GM12878 (cell line): ENCODE data around the gene UXT. TPM values are rescaled to one million over a fixed set of nuclear protein-coding genes. Genes with fewer than 3 reads are reported as not detected.

Experiments
- BCL11A ChIP-seq: IDR thresholded peaks from 2 replicates; pipeline ENCODE4 v1.6.1; 2011; ENCODE audit warnings: low read depth, low read length
- BRCA1 ChIP-seq: IDR thresholded peaks from 2 replicates; pipeline ENCODE4 v1.6.1; 2011; ENCODE audit warnings: low read depth, low read length, improper control_type of control experiment
- CHD2 ChIP-seq: IDR thresholded peaks from 2 replicates; pipeline ENCODE4 v1.6.1; 2011; ENCODE audit warnings: low read depth, low read length, improper control_type of control experiment, borderline replicate concordance
- CREM ChIP-seq: IDR thresholded peaks from 2 replicates; pipeline ENCODE4 v1.6.1; 2014; ENCODE audit warnings: antibody characterized with exemption, low read depth
- DPF2 ChIP-seq: fragments of 450-650 bp; IDR thresholded peaks from 2 replicates; pipeline ENCODE4 v1.6.1; 2017; ENCODE audit warnings: mild to moderate bottlenecking
- HCFC1 ChIP-seq: fragments of 150-350 bp; IDR thresholded peaks from 2 replicates; pipeline ENCODE4 v1.6.1; 2014; ENCODE audit warnings: low read length
- HDAC6 ChIP-seq: fragments of 200-600 bp; sonication (generic); IDR thresholded peaks from one replicate; pipeline ENCODE4 v1.8.0; 2017; ENCODE audit warnings: antibody characterized with exemption; ENCODE audit not compliant: unreplicated experiment
- JUND ChIP-seq: IDR thresholded peaks from 2 replicates; pipeline ENCODE4 v1.6.1; 2012; ENCODE audit warnings: low read depth, mild to moderate bottlenecking, low read length, improper control_type of control experiment, moderate library complexity
- KAT2A ChIP-seq: conservative IDR thresholded peaks from 2 replicates; pipeline ENCODE4 v1.6.1; 2011; ENCODE audit warnings: low read depth, low read length; ENCODE audit not compliant: control insufficient read depth
- KDM1A ChIP-seq: fragments of 200-600 bp; sonication (generic); IDR thresholded peaks from 2 replicates; pipeline ENCODE4 v1.6.1; 2016; ENCODE audit warnings: borderline replicate concordance
- MYB ChIP-seq: fragments of 150-350 bp; IDR thresholded peaks from 2 replicates; pipeline ENCODE4 v1.6.1; 2014; ENCODE audit warnings: mild to moderate bottlenecking, low read depth, low read length, borderline replicate concordance
- NFIC ChIP-seq: IDR thresholded peaks from 2 replicates; pipeline ENCODE4 v1.6.1; 2012; ENCODE audit warnings: low read depth, mild to moderate bottlenecking, inconsistent platforms, low read length, moderate library complexity
- NFYA ChIP-seq: IDR thresholded peaks from 2 replicates; pipeline ENCODE4 v1.6.1; 2011; ENCODE audit warnings: low read depth, mild to moderate bottlenecking, low read length, improper control_type of control experiment, borderline replicate concordance
- NR2C1 ChIP-seq: fragments of 450-650 bp; IDR thresholded peaks from 2 replicates; pipeline ENCODE4 v1.6.1; 2017; ENCODE audit warnings: antibody characterized with exemption, mild to moderate bottlenecking, moderate library complexity
- RAD21 ChIP-seq: IDR thresholded peaks from 2 replicates; pipeline ENCODE4 v1.6.1; 2011; ENCODE audit warnings: mild to moderate bottlenecking, low read depth, low read length, moderate library complexity; ENCODE audit not compliant: insufficient read depth
- SMAD5 ChIP-seq: IDR thresholded peaks from 2 replicates; pipeline ENCODE4 v1.6.1; 2016; ENCODE audit warnings: antibody characterized with exemption, low read depth
- SREBF1 ChIP-seq: IDR thresholded peaks from 2 replicates; pipeline ENCODE4 v1.6.1; 2012; ENCODE audit warnings: mild to moderate bottlenecking, low read length
- SREBF2 ChIP-seq: IDR thresholded peaks from 2 replicates; pipeline ENCODE4 v1.6.1; 2012; ENCODE audit warnings: mild to moderate bottlenecking, low read length
- STAT1 ChIP-seq: fragments of 450-650 bp; conservative IDR thresholded peaks from 2 replicates; pipeline ENCODE4 v1.6.1; 2014; ENCODE audit warnings: antibody characterized with exemption, mild to moderate bottlenecking
- STAT3 ChIP-seq: IDR thresholded peaks from 2 replicates; pipeline ENCODE4 v1.6.1; 2011; ENCODE audit warnings: low read depth, low read length, improper control_type of control experiment
- TARDBP ChIP-seq: IDR thresholded peaks from 2 replicates; pipeline ENCODE4 v1.6.1; 2016; ENCODE audit warnings: borderline replicate concordance
- TCF7 ChIP-seq: IDR thresholded peaks from 2 replicates; pipeline ENCODE4 v1.6.1; 2014; ENCODE audit warnings: antibody characterized with exemption, borderline replicate concordance
- WRNIP1 ChIP-seq: IDR thresholded peaks from 2 replicates; pipeline ENCODE4 v1.6.1; 2011; ENCODE audit warnings: low read depth, low read length, improper control_type of control experiment, borderline replicate concordance
- ZNF207 ChIP-seq: fragments of 450-650 bp; IDR thresholded peaks from 2 replicates; pipeline ENCODE4 v1.6.1; 2014; ENCODE audit warnings: antibody characterized with exemption, mild to moderate bottlenecking, borderline replicate concordance
- ZSCAN29 ChIP-seq: fragments of 450-650 bp; IDR thresholded peaks from 2 replicates; pipeline ENCODE4 v1.6.1; 2017; ENCODE audit warnings: mild to moderate bottlenecking, moderate library complexity
- polyA plus RNA-seq, 11 experiments: library from polyadenylated mRNA; depleted of rRNA in 4 of 11; unstranded in 6 of 11; stranded (reverse) in 5 of 11; fragments of >200 nt; fragmentation: Nextera tagmentation in 4 of 11; fragmentation: Illumina TruSeq in 1 of 11; extraction: Ambion mirVana in 4 of 11; extraction: Trizol in 1 of 11; gene quantifications; 1 replicate in 1 of 11; 2 replicates in 10 of 11; pipeline versions ENCODE4 v1.2.1 to v1.2.3, GENCODE V29; 2011 to 2016; ENCODE audit warnings: inconsistent platforms in 2 of 11, missing spikeins in 2 of 11, low read depth in 1 of 11
- total RNA-seq, 4 experiments: library from RNA; depleted of rRNA in 3 of 4; stranded (reverse); fragments of >200 nt in 3 of 4; fragmentation: Illumina TruSeq in 1 of 4; extraction: Trizol in 1 of 4; gene quantifications; 2 replicates each; pipeline versions ENCODE4 v1.2.1 to v1.2.3, GENCODE V29; 2013 to 2021
- TF ChIP-seq, protein P1 (sequence below): fragments of 450-650 bp; IDR thresholded peaks from 2 replicates; pipeline ENCODE4 v1.6.1; 2017; ENCODE audit warnings: low read depth, mild to moderate bottlenecking, moderate library complexity
- TF ChIP-seq, protein P2 (sequence below): fragments of 450-650 bp; IDR thresholded peaks from 2 replicates; pipeline ENCODE4 v1.6.1; 2018; ENCODE audit warnings: mild to moderate bottlenecking, low read depth, moderate library complexity; ENCODE audit not compliant: partially characterized antibody
- TF ChIP-seq, protein P3 (sequence below): fragments of 450-650 bp; formaldehyde crosslinking; IDR thresholded peaks from 2 replicates; pipeline ENCODE4 v1.4.0; 2020; ENCODE audit warnings: mild to moderate bottlenecking, moderate library complexity

Gene UXT
- total and polyA plus RNA-seq, 10 of the 15 experiments (the other 5 are each of a cell fraction or from before 2014, with no cell fraction given): 105 to 245 (median 206) TPM

DNA sequence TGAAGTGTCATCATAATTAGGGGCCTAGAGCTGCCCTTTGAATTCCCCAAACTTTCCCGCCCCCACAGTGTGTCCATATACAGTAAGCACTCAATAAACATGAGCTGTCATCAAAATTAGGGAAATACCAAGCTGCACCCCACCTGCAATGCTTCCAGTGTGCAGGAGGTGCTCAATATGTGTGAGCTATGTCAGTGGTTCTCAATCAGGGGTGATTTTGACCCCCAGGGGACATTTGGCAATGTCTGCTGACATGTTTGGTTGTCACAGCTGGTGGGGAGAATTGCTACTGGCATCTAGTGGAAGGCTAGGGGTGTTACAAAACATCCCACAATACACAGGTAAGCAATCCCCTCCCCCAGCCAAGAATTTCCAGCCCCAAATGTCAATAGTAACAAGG is 30.0 kb downstream of the UXT start (continued):
- TF ChIP-seq, protein P1, sequence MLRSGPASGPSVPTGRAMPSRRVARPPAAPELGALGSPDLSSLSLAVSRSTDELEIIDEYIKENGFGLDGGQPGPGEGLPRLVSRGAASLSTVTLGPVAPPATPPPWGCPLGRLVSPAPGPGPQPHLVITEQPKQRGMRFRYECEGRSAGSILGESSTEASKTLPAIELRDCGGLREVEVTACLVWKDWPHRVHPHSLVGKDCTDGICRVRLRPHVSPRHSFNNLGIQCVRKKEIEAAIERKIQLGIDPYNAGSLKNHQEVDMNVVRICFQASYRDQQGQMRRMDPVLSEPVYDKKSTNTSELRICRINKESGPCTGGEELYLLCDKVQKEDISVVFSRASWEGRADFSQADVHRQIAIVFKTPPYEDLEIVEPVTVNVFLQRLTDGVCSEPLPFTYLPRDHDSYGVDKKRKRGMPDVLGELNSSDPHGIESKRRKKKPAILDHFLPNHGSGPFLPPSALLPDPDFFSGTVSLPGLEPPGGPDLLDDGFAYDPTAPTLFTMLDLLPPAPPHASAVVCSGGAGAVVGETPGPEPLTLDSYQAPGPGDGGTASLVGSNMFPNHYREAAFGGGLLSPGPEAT: peak; percentile 75; the same call in 1 of the 2 replicates
- no peak for TF ChIP-seq DPF2
- no peak for TF ChIP-seq SMAD5
- TF ChIP-seq CHD2: 0 out of 2 replicates have a peak, but pooled peaks have one; percentile 25
- TF ChIP-seq NFIC: no peak
- TF ChIP-seq JUND: no peak
- no peak for TF ChIP-seq ZNF207
- no peak for TF ChIP-seq HCFC1
- TF ChIP-seq TARDBP: no peak
- TF ChIP-seq SREBF2: no peak
- TF ChIP-seq STAT1: no peak
- TF ChIP-seq HDAC6: no peak
- no peak for TF ChIP-seq KAT2A
- no peak for TF ChIP-seq TCF7
- TF ChIP-seq MYB: no peak
- TF ChIP-seq NFYA: no peak
- no peak for TF ChIP-seq KDM1A
- TF ChIP-seq SREBF1: no peak
- TF ChIP-seq CREM: no peak
- no peak for TF ChIP-seq WRNIP1
- TF ChIP-seq BRCA1: no peak
- no peak for TF ChIP-seq NR2C1
- TF ChIP-seq, protein P2, sequence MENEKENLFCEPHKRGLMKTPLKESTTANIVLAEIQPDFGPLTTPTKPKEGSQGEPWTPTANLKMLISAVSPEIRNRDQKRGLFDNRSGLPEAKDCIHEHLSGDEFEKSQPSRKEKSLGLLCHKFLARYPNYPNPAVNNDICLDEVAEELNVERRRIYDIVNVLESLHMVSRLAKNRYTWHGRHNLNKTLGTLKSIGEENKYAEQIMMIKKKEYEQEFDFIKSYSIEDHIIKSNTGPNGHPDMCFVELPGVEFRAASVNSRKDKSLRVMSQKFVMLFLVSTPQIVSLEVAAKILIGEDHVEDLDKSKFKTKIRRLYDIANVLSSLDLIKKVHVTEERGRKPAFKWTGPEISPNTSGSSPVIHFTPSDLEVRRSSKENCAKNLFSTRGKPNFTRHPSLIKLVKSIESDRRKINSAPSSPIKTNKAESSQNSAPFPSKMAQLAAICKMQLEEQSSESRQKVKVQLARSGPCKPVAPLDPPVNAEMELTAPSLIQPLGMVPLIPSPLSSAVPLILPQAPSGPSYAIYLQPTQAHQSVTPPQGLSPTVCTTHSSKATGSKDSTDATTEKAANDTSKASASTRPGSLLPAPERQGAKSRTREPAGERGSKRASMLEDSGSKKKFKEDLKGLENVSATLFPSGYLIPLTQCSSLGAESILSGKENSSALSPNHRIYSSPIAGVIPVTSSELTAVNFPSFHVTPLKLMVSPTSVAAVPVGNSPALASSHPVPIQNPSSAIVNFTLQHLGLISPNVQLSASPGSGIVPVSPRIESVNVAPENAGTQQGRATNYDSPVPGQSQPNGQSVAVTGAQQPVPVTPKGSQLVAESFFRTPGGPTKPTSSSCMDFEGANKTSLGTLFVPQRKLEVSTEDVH: no peak
- TF ChIP-seq, protein P3, sequence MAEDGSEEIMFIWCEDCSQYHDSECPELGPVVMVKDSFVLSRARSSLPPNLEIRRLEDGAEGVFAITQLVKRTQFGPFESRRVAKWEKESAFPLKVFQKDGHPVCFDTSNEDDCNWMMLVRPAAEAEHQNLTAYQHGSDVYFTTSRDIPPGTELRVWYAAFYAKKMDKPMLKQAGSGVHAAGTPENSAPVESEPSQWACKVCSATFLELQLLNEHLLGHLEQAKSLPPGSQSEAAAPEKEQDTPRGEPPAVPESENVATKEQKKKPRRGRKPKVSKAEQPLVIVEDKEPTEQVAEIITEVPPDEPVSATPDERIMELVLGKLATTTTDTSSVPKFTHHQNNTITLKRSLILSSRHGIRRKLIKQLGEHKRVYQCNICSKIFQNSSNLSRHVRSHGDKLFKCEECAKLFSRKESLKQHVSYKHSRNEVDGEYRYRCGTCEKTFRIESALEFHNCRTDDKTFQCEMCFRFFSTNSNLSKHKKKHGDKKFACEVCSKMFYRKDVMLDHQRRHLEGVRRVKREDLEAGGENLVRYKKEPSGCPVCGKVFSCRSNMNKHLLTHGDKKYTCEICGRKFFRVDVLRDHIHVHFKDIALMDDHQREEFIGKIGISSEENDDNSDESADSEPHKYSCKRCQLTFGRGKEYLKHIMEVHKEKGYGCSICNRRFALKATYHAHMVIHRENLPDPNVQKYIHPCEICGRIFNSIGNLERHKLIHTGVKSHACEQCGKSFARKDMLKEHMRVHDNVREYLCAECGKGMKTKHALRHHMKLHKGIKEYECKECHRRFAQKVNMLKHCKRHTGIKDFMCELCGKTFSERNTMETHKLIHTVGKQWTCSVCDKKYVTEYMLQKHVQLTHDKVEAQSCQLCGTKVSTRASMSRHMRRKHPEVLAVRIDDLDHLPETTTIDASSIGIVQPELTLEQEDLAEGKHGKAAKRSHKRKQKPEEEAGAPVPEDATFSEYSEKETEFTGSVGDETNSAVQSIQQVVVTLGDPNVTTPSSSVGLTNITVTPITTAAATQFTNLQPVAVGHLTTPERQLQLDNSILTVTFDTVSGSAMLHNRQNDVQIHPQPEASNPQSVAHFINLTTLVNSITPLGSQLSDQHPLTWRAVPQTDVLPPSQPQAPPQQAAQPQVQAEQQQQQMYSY (CRISPR knock-in tag): no peak
- no peak for TF ChIP-seq BCL11A
- TF ChIP-seq RAD21: peak; percentile 64
- TF ChIP-seq ZSCAN29: no peak
- TF ChIP-seq STAT3: no peak
